Panc1 (cell line): ENCODE measurements around the gene FIGNL2. TPM values are rescaled to one million over a fixed set of nuclear protein-coding genes. Genes with fewer than 3 reads are reported as not detected.

Experiments
- ATAC-seq: fragments of 200-7000 bp; cut with Tn5 transposase; 2 replicates; pipeline ENCODE4 v1.9.1; 2020; ENCODE audit warnings: mild to moderate bottlenecking, moderate library complexity
- BruUV-seq: library from RNA; stranded (reverse); fragments of 400-500 nt; replicated peaks from 2 replicates; lab custom pipeline; 2021; lab: Mats Ljungman, UMichigan
- CTCF ChIA-PET: fragments of 300-600 bp; sonication (Branson Sonifier 250); formaldehyde crosslinking; loops from one replicate; lab custom pipeline; 2022; ENCODE audit warnings: antibody characterized with exemption; lab: Charles Lee
- POLR2A ChIA-PET: fragments of 300-600 bp; sonication (Branson Sonifier 250); formaldehyde crosslinking; loops from one replicate; lab custom pipeline; 2022; ENCODE audit warnings: antibody characterized with exemption; lab: Charles Lee
- DNase-seq: peaks from one replicate; pipeline ENCODE4 v3.0.0-alpha.2; 2010; ENCODE audit warnings: low read depth, low spot score
- H3K27ac ChIP-seq: 2 replicates; pipeline ENCODE4 v1.5.1; 2011; ENCODE audit warnings: mild to moderate bottlenecking, low read length, inconsistent platforms
- H3K27me3 ChIP-seq: fragments of 200-500 bp; sonication (Bioruptor generic); 2 replicates; pipeline ENCODE4 v1.6.0; 2014; ENCODE audit warnings: low read length, inconsistent platforms; ENCODE audit not compliant: control insufficient read depth, insufficient read depth
- H3K36me3 ChIP-seq: fragments of 200-500 bp; sonication (Bioruptor generic); 2 replicates; pipeline ENCODE4 v1.5.1; 2014; ENCODE audit warnings: inconsistent platforms, mild to moderate bottlenecking, low read length, moderate library complexity; ENCODE audit not compliant: control insufficient read depth, insufficient read depth
- H3K4me1 ChIP-seq: 2 replicates; pipeline ENCODE4 v1.5.1; 2011; ENCODE audit warnings: inconsistent platforms, mild to moderate bottlenecking, low read length, moderate library complexity; ENCODE audit not compliant: control insufficient read depth, insufficient read depth
- H3K4me3 ChIP-seq, 2 experiments: 2 replicates each; pipeline ENCODE4 v1.5.1; 2011 to 2012; ENCODE audit warnings: low read depth in 2 of 2, low read length in 2 of 2, mild to moderate bottlenecking in 2 of 2, inconsistent platforms in 1 of 2, moderate library complexity in 1 of 2
- H3K9me3 ChIP-seq: fragments of 200-500 bp; sonication (Bioruptor generic); 2 replicates; pipeline ENCODE4 v1.5.1; 2014; ENCODE audit warnings: low read depth, mild to moderate bottlenecking, inconsistent platforms, low read length, moderate library complexity; ENCODE audit not compliant: control insufficient read depth, insufficient read depth
- POLR2AphosphoS5 ChIP-seq: IDR thresholded peaks from 2 replicates; pipeline ENCODE4 v1.6.1; 2012; ENCODE audit warnings: mild to moderate bottlenecking, low read depth, low read length, moderate library complexity
- SIN3A ChIP-seq: IDR thresholded peaks from 2 replicates; pipeline ENCODE4 v1.6.1; 2012; ENCODE audit warnings: low read depth, mild to moderate bottlenecking, low read length, moderate library complexity, borderline replicate concordance; ENCODE audit not compliant: insufficient read depth
- TCF7L2 ChIP-seq: IDR thresholded peaks from 2 replicates; pipeline ENCODE4 v1.6.1; 2011; ENCODE audit warnings: mild to moderate bottlenecking, low read depth, low read length, inconsistent platforms
- in situ Hi-C: cut with HindIII; loops from 2 replicates; pipeline ENCODE4 v1.10.0; 2016; ENCODE audit warnings: low sequenced_read_pairs, low pct_unique_long_range_greater_than_20kb
- intact Hi-C: fragments of 100-400 bp; cut with micrococcal nuclease; formaldehyde crosslinking; loops from one replicate; pipeline ENCODE4 v1.10.0; 2022; ENCODE audit not compliant: unreplicated experiment
- total RNA-seq: library from RNA; stranded (reverse); gene quantifications from one replicate; pipeline ENCODE4 v1.2.1, GENCODE V29; 2021; ENCODE audit not compliant: unreplicated experiment
- TF ChIP-seq, protein P1 (sequence below): fragments of 450-650 bp; IDR thresholded peaks from 2 replicates; pipeline ENCODE4 v1.5.1; 2017; ENCODE audit warnings: mild to moderate bottlenecking
- TF ChIP-seq, protein P2 (sequence below), 2 experiments: IDR thresholded peaks; 2 replicates each; pipeline ENCODE4 v1.6.1; 2011 to 2012; ENCODE audit warnings: low read depth in 2 of 2, control low read depth in 1 of 2, low read length in 1 of 2, mild to moderate bottlenecking in 1 of 2, moderate library complexity in 1 of 2; ENCODE audit not compliant: insufficient read depth in 1 of 2

Gene FIGNL2
- total RNA-seq, 1 experiment from 2014 or later, result 0.23 TPM

DNA sequence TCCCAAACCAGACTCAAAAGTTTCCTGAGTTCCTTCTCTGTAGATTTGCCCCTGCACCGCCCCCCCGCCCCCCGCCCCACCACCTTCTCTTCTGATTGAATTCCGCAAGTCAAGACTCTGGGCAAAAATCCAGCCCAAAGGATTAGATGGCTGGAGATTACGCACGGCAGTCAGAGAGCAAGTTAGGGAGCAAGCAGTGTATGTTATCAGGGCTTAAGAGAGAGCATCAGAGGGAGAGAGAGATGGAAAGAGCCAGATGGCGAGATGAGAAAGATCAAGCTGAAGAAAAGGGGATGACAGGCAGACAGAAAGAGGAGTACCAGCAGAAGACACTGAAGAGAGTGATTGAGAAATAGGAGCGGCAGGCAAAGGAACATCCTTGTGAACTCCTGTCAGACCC is 25.5 kb upstream of the FIGNL2 start:
- Histone ChIP-seq H3K4me3 (no peak overlapping the region), H3K36me3 (no peaks in the 10 kb centered on the region), H3K27me3 (no peaks in the 10 kb centered on the region), H3K4me1 (no peaks in the 10 kb centered on the region), H3K9me3 (no peaks in the 10 kb centered on the region), H3K27ac (no peak overlapping the region)
- CTCF ChIA-PET, result no interaction called here
- in situ Hi-C loops, result no loop called here
- TF ChIP-seq, protein P1, sequence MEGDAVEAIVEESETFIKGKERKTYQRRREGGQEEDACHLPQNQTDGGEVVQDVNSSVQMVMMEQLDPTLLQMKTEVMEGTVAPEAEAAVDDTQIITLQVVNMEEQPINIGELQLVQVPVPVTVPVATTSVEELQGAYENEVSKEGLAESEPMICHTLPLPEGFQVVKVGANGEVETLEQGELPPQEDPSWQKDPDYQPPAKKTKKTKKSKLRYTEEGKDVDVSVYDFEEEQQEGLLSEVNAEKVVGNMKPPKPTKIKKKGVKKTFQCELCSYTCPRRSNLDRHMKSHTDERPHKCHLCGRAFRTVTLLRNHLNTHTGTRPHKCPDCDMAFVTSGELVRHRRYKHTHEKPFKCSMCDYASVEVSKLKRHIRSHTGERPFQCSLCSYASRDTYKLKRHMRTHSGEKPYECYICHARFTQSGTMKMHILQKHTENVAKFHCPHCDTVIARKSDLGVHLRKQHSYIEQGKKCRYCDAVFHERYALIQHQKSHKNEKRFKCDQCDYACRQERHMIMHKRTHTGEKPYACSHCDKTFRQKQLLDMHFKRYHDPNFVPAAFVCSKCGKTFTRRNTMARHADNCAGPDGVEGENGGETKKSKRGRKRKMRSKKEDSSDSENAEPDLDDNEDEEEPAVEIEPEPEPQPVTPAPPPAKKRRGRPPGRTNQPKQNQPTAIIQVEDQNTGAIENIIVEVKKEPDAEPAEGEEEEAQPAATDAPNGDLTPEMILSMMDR, result no peak
- TF ChIP-seq SIN3A, result no peak
- TF ChIP-seq, protein P2, sequence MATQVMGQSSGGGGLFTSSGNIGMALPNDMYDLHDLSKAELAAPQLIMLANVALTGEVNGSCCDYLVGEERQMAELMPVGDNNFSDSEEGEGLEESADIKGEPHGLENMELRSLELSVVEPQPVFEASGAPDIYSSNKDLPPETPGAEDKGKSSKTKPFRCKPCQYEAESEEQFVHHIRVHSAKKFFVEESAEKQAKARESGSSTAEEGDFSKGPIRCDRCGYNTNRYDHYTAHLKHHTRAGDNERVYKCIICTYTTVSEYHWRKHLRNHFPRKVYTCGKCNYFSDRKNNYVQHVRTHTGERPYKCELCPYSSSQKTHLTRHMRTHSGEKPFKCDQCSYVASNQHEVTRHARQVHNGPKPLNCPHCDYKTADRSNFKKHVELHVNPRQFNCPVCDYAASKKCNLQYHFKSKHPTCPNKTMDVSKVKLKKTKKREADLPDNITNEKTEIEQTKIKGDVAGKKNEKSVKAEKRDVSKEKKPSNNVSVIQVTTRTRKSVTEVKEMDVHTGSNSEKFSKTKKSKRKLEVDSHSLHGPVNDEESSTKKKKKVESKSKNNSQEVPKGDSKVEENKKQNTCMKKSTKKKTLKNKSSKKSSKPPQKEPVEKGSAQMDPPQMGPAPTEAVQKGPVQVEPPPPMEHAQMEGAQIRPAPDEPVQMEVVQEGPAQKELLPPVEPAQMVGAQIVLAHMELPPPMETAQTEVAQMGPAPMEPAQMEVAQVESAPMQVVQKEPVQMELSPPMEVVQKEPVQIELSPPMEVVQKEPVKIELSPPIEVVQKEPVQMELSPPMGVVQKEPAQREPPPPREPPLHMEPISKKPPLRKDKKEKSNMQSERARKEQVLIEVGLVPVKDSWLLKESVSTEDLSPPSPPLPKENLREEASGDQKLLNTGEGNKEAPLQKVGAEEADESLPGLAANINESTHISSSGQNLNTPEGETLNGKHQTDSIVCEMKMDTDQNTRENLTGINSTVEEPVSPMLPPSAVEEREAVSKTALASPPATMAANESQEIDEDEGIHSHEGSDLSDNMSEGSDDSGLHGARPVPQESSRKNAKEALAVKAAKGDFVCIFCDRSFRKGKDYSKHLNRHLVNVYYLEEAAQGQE (IDR thresholded peaks at IDR 0.05; ENCODE audit: insufficient read depth in 1 of 2, low read depth in 2 of 2, low read length in 1 of 2), result no peak
- TF ChIP-seq POLR2AphosphoS5, result no peak
- TF ChIP-seq TCF7L2, result no peak
- ATAC-seq (no peak), DNase-seq (no peak)
- BruUV-seq, result no TSS peak
- POLR2A ChIA-PET, result no interaction called here
- intact Hi-C loops, result no loop called here

DNA sequence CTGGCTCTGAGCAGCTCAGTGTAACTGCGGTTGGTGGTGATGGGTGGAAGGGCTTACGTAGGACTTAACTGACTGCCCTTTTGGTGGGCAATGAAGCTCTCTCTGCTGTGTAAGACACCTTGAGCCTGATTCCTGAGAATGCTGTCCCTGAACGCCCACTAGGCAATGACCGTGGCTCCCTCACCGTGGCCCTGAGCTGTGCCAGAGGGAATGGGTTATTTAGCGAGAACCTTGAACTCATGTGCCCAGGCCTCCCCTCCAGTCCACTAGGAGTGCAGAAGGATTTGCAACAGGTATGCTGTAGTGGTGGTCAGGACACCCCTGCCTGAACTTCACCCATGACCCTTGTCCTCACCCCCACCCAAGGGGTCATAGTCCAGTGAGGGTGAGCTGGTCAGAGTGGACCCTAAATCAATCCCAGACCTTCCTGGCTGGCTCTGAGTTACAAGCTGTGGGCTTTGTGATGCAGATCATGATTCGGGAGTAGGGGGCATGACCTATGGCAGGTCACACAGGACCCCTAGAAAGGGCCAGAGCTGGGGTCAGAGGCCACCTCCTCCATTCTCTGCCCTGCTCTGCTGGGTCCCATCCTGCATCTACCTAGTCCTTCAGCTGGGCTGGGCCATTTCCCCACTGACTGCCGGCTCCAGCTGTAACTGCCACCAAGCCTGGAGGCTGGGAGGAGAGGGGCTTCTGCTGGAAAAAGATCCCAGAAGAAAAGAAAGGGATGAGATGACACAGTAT is 24.9 kb upstream of the FIGNL2 start:
- no peak overlapping the region for H3K4me3 ChIP-seq
- no peak overlapping the region for H3K27ac ChIP-seq
- DNase-seq (no peak), ATAC-seq (no peak)
- no TSS peak for BruUV-seq
- no peaks in the 10 kb centered on the region for H3K4me1 ChIP-seq
- ChIA-PET CTCF (no interaction called here), POLR2A (no interaction called here)
- H3K36me3 ChIP-seq, result no peaks in the 10 kb centered on the region
- no peaks in the 10 kb centered on the region for H3K9me3 ChIP-seq
- H3K27me3 ChIP-seq, result no peaks in the 10 kb centered on the region
- TF ChIP-seq, protein P2 (IDR thresholded peaks at IDR 0.05; ENCODE audit: insufficient read depth in 1 of 2, low read depth in 2 of 2, low read length in 1 of 2), result no peak
- TF ChIP-seq, protein P1, result no peak
- no peak for TF ChIP-seq POLR2AphosphoS5
- no peak for TF ChIP-seq SIN3A
- no peak for TF ChIP-seq TCF7L2
- in situ Hi-C loops, result no loop called here
- intact Hi-C loops, result no loop called here
